SHP77 (cell line): ENCODE data around the gene YPEL5.

Experiments
- DNase-seq, 2 experiments: peaks; one replicate each; lab custom pipeline; 2025; lab: John Stamatoyannopoulos, UW

YPEL5 gene

DNA sequence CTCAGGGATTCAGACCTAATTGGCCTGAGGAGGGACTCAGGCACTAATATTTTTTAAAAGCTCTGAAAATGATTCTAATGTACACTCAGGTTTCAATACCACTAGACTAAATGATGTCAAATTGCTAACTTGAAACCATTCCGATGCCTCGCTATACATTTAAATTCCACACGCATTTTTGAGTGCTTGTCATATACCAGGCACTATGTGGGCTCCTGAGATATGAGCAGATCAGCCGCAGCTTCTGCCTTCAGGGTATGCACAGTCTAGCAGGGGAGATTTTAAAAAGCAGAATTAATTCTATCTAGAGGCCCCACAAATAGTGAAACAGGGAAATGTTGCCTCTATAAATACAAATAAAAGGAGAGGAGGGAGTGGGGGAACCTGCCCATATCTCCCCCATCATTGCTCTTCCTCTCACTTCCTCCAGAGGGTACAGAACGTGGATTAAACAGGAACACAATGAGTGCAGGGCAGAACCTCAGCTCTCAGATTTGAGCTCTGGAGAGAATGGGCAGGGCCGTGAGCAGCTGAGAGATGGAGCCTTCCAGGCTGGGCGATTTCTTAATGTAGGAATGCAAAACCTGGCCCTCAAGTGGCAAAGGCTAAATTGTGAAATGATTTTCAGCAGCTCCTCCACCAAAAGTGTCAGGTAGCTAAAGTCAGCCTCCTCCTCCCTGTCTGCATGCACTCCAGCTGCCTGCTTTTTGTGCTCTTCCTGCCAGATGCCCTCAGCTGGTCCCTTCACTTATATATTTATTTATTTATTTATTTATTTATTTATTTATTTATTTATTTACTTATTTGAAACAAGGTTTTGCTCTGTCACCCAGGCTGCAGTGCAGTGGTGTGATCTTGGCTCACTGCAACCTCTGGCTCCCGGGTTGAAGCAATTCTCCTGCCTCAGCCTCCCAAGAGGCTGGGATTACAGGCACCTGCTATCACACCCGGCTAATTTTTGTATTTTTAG, 59.9 kb downstream of the YPEL5 start:
- DNase-seq, result no peak

DNA sequence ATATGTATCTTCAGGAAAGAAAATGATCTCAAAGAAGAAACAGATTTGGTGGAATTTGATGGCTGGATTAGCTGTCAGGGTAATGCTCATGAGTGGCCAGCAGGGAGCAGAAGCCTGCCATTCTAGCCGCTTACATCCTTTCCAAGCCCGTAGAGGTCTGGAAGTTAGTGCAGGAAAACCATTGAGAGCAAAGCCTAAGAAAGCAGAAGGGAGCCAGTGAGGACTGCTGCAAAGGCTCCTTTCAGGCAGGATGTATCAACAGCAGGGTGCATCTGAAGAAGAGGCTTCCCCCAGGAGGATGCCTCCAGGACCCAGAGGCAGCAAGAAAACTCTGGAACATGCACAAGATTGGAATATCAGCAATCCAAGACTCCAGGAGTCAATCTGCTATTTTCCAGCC, 61.6 kb downstream of the YPEL5 start:
- DNase-seq, result peak; percentile 34 to 54

DNA sequence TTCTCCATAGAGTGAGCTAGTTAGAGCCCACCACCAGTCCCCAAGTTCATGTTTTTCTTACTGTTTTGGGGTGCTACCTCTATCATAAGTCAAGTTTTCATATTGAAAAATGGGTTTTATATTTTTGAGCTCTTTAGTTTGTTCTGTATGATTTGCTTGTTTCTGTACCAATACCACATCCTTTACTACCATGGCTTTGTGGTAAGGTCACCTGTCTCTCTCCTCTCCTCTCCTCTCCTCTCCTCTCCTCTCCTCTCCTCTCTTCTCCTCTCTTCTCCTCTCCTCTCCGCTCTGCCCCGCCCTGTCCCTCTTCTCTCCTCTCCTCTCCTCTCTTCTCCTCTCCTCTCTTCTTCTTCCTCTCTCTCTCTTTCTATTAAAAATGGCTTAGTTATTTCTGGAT, 62.4 kb downstream of the YPEL5 start:
- DNase-seq, result no peak
